HCT116 (cell line): Measurements from ENCODE around the gene AURKAIP1. TPM values are rescaled to one million over a fixed set of nuclear protein-coding genes. Genes with fewer than 3 reads are reported as not detected.

Source experiments
- ATAC-seq: fragments of 200-7000 bp; cut with Tn5 transposase; 2 replicates; pipeline ENCODE4 v1.9.1; 2020; ENCODE audit warnings: mild to moderate bottlenecking, moderate library complexity
- BruUV-seq: library from RNA; stranded (reverse); fragments of 400-500 nt; replicated peaks from 2 replicates; lab custom pipeline; 2021; lab: Mats Ljungman, UMichigan
- CTCF ChIA-PET: fragments of 300-600 bp; sonication (Branson Sonifier 250); formaldehyde crosslinking; loops from one replicate; lab custom pipeline; 2021; ENCODE audit warnings: antibody characterized with exemption; lab: Charles Lee
- POLR2A ChIA-PET: fragments of 300-600, 350-600 bp; sonication (Branson Sonifier 250); formaldehyde crosslinking; loops from one replicate; lab custom pipeline; 2021; ENCODE audit warnings: antibody characterized with exemption; lab: Charles Lee
- RAD21 ChIA-PET, 2 experiments: fragments of 300-600 bp; sonication (Branson Sonifier 250); formaldehyde crosslinking; loops; one replicate each; lab custom pipeline; 2023; ENCODE audit warnings: low total read pairs in 2 of 2; ENCODE audit not compliant: uncharacterized antibody in 2 of 2, unreplicated experiment in 2 of 2, low non-redundant PET in 1 of 2; lab: Charles Lee
- DNase-seq: peaks from one replicate; pipeline ENCODE4 v3.0.0-alpha.2; 2010; ENCODE audit warnings: low read depth, low spot score
- H2AFZ ChIP-seq: fragments of 200-600 bp; shearing (Covaris generic), sonication (generic); 2 replicates; pipeline ENCODE4 v1.6.1; 2017; ENCODE audit warnings: low read depth, mixed run types, mixed read lengths, antibody characterized with exemption, low read length; ENCODE audit not compliant: poor library complexity, severe bottlenecking
- H3K27ac ChIP-seq: 2 replicates; pipeline ENCODE4 v1.5.1; 2012; ENCODE audit warnings: low read depth, low read length
- H3K27me3 ChIP-seq: fragments of 200-600 bp; sonication (generic); 2 replicates; pipeline ENCODE4 v1.6.1; 2016; ENCODE audit warnings: mixed run types, low read length, mixed read lengths; ENCODE audit not compliant: insufficient read depth
- H3K36me3 ChIP-seq, 2 experiments: fragments of 200-500 bp in 1 of 2; fragments of 200-600 bp in 1 of 2; sonication (Bioruptor generic) in 1 of 2; sonication (generic) in 1 of 2; 2 replicates each; pipeline versions ENCODE4 v1.5.1 to v1.6.1; 2014 to 2016; ENCODE audit warnings: low read length in 2 of 2, inconsistent platforms in 1 of 2, mixed read lengths in 1 of 2, mixed run types in 1 of 2; ENCODE audit not compliant: insufficient read depth in 2 of 2, control insufficient read depth in 1 of 2
- H3K4me1 ChIP-seq, 2 experiments: fragments of 200-600 bp in 1 of 2; sonication (generic) in 1 of 2; 2 replicates each; pipeline versions ENCODE4 v1.5.1 to v1.6.1; 2012 to 2017; ENCODE audit warnings: low read length in 2 of 2, inconsistent platforms in 1 of 2, mild to moderate bottlenecking in 1 of 2, mixed read lengths in 1 of 2, mixed run types in 1 of 2, moderate library complexity in 1 of 2; ENCODE audit not compliant: insufficient read depth in 2 of 2, control insufficient read depth in 1 of 2
- H3K4me2 ChIP-seq: fragments of 200-600 bp; sonication (generic); 2 replicates; pipeline ENCODE4 v1.6.1; 2017; ENCODE audit warnings: mixed run types, low read length, mixed read lengths
- H3K4me3 ChIP-seq, 2 experiments: fragments of 200-600 bp in 1 of 2; sonication (generic) in 1 of 2; replicated peaks in 1 of 2; 2 replicates each; pipeline ENCODE4 v1.5.1; 2011 to 2016; ENCODE audit warnings: low read length in 2 of 2, control low read depth in 1 of 2, low read depth in 1 of 2, mild to moderate bottlenecking in 1 of 2, mixed read lengths in 1 of 2, mixed run types in 1 of 2
- H3K79me2 ChIP-seq: fragments of 200-600 bp; sonication (generic); 2 replicates; pipeline ENCODE4 v1.6.1; 2017; ENCODE audit warnings: mild to moderate bottlenecking, mixed run types, low read length, moderate library complexity, mixed read lengths; ENCODE audit not compliant: insufficient read depth
- H3K9ac ChIP-seq: fragments of 200-600 bp; sonication (generic); 2 replicates; pipeline ENCODE4 v1.6.1; 2016; ENCODE audit warnings: low read length, mixed read lengths
- H3K9me2 ChIP-seq: fragments of 200-600 bp; sonication (generic), shearing (Covaris generic); 2 replicates; pipeline ENCODE4 v1.6.1; 2017; ENCODE audit warnings: mixed run types, mild to moderate bottlenecking, moderate library complexity; ENCODE audit not compliant: insufficient read depth
- H3K9me3 ChIP-seq, 2 experiments: fragments of 200-500 bp in 1 of 2; fragments of 200-600 bp in 1 of 2; sonication (Bioruptor generic) in 1 of 2; sonication (generic) in 1 of 2; 2 replicates each; pipeline ENCODE4 v1.6.1; 2014 to 2017; ENCODE audit warnings: low read length in 2 of 2, mixed read lengths in 2 of 2, inconsistent platforms in 1 of 2, low read depth in 1 of 2, mild to moderate bottlenecking in 1 of 2, mixed run types in 1 of 2, moderate library complexity in 1 of 2; ENCODE audit not compliant: control insufficient read depth in 1 of 2, insufficient read depth in 1 of 2
- H4K20me1 ChIP-seq: fragments of 200-600 bp; sonication (generic), shearing (Covaris generic); 2 replicates; pipeline ENCODE4 v1.6.1; 2017; ENCODE audit warnings: mixed run types, mild to moderate bottlenecking, moderate library complexity; ENCODE audit not compliant: insufficient read depth
- CBX3 ChIP-seq: IDR thresholded peaks from 2 replicates; pipeline ENCODE4 v1.6.1; 2012; ENCODE audit warnings: low read depth
- CEBPB ChIP-seq: IDR thresholded peaks from 2 replicates; pipeline ENCODE4 v1.6.1; 2012; ENCODE audit warnings: low read depth
- EGR1 ChIP-seq: IDR thresholded peaks from 2 replicates; pipeline ENCODE4 v1.6.1; 2012; ENCODE audit warnings: low read depth
- ELF1 ChIP-seq: IDR thresholded peaks from 2 replicates; pipeline ENCODE4 v1.6.1; 2012; ENCODE audit warnings: low read depth, borderline replicate concordance
- EZH2 ChIP-seq: fragments of 200-600 bp; sonication (generic); IDR thresholded peaks from 2 replicates; pipeline ENCODE4 v1.6.1; 2017; ENCODE audit warnings: antibody characterized with exemption, mixed run types
- FOSL1 ChIP-seq: IDR thresholded peaks from 2 replicates; pipeline ENCODE4 v1.6.1; 2012; ENCODE audit warnings: low read depth
- POLR2A ChIP-seq: IDR thresholded peaks from 2 replicates; pipeline ENCODE4 v1.7.0; 2011; ENCODE audit warnings: borderline replicate concordance; ENCODE audit not compliant: insufficient read depth, insufficient read length; ENCODE audit errors: extremely low read depth
- POLR2AphosphoS5 ChIP-seq: IDR thresholded peaks from 2 replicates; pipeline ENCODE4 v1.6.1; 2011; ENCODE audit warnings: mild to moderate bottlenecking, low read depth, low read length, moderate library complexity
- RAD21 ChIP-seq: IDR thresholded peaks from 2 replicates; pipeline ENCODE4 v1.6.1; 2012; ENCODE audit warnings: low read depth, mild to moderate bottlenecking
- REST ChIP-seq: IDR thresholded peaks from 2 replicates; pipeline ENCODE4 v1.6.1; 2012; ENCODE audit warnings: low read depth
- SIN3A ChIP-seq: IDR thresholded peaks from 2 replicates; pipeline ENCODE4 v1.6.1; 2012; ENCODE audit warnings: low read depth
- SRF ChIP-seq: IDR thresholded peaks from 2 replicates; pipeline ENCODE4 v1.6.1; 2012; ENCODE audit warnings: low read depth
- TCF7L2 ChIP-seq: IDR thresholded peaks from 2 replicates; pipeline ENCODE4 v1.7.0; 2011; ENCODE audit warnings: borderline replicate concordance, inconsistent platforms; ENCODE audit not compliant: insufficient read depth, insufficient read length; ENCODE audit errors: extremely low read depth
- ZBTB33 ChIP-seq: IDR thresholded peaks from 2 replicates; pipeline ENCODE4 v1.6.1; 2011; ENCODE audit warnings: mild to moderate bottlenecking, low read length, moderate library complexity; ENCODE audit not compliant: insufficient replicate concordance; ENCODE audit errors: extremely low read depth
- ZFX ChIP-seq: fragments of 450-650 bp; IDR thresholded peaks from 2 replicates; pipeline ENCODE4 v1.6.1; 2017
- ZNF274 ChIP-seq: fragments of 200-500 bp; sonication (Bioruptor generic); IDR thresholded peaks from 2 replicates; pipeline ENCODE4 v1.6.1; 2014; ENCODE audit warnings: mild to moderate bottlenecking, low read depth, low read length, inconsistent platforms
- intact Hi-C: fragments of 100-400 bp; cut with micrococcal nuclease; formaldehyde crosslinking; loops from 2 replicates; pipeline ENCODE4 v1.10.0; 2022
- total RNA-seq: library from RNA; stranded (reverse); gene quantifications from one replicate; pipeline ENCODE4 v1.2.1, GENCODE V29; 2021; ENCODE audit not compliant: unreplicated experiment
- TF ChIP-seq, protein P1 (sequence below), 3 experiments: fragments of 200-600 bp in 1 of 3; sonication (generic) in 1 of 3; IDR thresholded peaks in 2 of 3; conservative IDR thresholded peaks in 1 of 3; 2 replicates each; pipeline ENCODE4 v1.5.1; 2012 to 2017; ENCODE audit warnings: low read depth in 2 of 3, low read length in 2 of 3, antibody characterized with exemption in 1 of 3, borderline replicate concordance in 1 of 3, control low read depth in 1 of 3, mild to moderate bottlenecking in 1 of 3, mixed read lengths in 1 of 3, mixed run types in 1 of 3, moderate library complexity in 1 of 3; ENCODE audit not compliant: insufficient read depth in 1 of 3

Gene AURKAIP1
- total RNA-seq, 1 experiment from 2014 or later: 200 TPM

DNA sequence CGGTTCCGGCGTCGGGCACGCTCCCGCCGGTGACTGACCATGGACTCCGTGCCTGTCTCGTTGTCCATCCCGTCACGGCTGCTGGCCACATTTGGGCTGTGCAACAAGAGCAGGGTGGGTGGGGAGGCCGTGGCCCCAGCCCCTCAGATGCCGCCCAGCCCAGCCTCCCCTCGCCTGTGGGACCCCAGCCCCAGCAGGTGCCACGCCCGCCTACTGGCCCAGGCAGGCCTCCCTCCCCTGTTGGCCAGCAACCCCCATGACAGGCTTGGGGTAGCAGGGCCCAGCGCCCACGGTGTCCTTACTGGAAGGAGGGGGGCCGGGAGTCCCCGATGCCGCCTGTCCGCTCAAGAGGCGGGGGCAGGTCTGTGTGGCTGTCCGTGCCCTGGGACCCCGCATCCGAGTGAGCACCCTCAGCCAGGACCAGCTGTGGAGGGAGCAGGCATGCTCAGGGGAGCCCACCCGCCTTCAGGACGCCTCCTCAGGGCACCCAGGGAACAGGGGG, 32.9 kb downstream of the AURKAIP1 start:
- CTCF ChIA-PET: no interaction called here
- Histone ChIP-seq H3K27ac (peak overlapping the region; percentile 100; the same call in 1 of the 2 replicates), H3K9ac (no peak overlapping the region), H3K4me2 (no peak overlapping the region), H3K4me3 (no peak overlapping the region), H3K4me1 (peaks cover 36 to 66% of the 10 kb centered on the region in 2 experiments), H3K36me3 (peaks cover 7 to 35% of the 10 kb centered on the region in 2 experiments; a peak in 3 of 4 replicates), H2AFZ (no peak overlapping the region), H3K9me3 (no peaks in the 10 kb centered on the region), H3K9me2 (no peaks in the 10 kb centered on the region), H4K20me1 (peaks cover 4% of the 10 kb centered on the region; the same call in 1 of the 2 replicates), H3K27me3 (no peaks in the 10 kb centered on the region), H3K79me2 (peaks cover 70% of the 10 kb centered on the region)
- ATAC-seq (no peak), DNase-seq (no peak)
- intact Hi-C loops: loop anchor here (10.0 kb wide), 1 partner anchor 273 kb away; the partner anchor contains the start of gene MIB2
- RAD21 ChIA-PET: no interaction called here
- TF ChIP-seq ELF1: no peak
- TF ChIP-seq SRF: no peak
- TF ChIP-seq, protein P1, sequence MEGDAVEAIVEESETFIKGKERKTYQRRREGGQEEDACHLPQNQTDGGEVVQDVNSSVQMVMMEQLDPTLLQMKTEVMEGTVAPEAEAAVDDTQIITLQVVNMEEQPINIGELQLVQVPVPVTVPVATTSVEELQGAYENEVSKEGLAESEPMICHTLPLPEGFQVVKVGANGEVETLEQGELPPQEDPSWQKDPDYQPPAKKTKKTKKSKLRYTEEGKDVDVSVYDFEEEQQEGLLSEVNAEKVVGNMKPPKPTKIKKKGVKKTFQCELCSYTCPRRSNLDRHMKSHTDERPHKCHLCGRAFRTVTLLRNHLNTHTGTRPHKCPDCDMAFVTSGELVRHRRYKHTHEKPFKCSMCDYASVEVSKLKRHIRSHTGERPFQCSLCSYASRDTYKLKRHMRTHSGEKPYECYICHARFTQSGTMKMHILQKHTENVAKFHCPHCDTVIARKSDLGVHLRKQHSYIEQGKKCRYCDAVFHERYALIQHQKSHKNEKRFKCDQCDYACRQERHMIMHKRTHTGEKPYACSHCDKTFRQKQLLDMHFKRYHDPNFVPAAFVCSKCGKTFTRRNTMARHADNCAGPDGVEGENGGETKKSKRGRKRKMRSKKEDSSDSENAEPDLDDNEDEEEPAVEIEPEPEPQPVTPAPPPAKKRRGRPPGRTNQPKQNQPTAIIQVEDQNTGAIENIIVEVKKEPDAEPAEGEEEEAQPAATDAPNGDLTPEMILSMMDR (IDR thresholded peaks at IDR 0.05 in 2 of 3, conservative IDR thresholded peaks at IDR 0.05 in 1 of 3; ENCODE audit: borderline replicate concordance in 1 of 3, insufficient read depth in 1 of 3, low read depth in 2 of 3, low read length in 2 of 3): no peak
- TF ChIP-seq FOSL1: no peak
- TF ChIP-seq ZBTB33: no peak
- TF ChIP-seq RAD21: no peak
- TF ChIP-seq CBX3: no peak
- no peak for TF ChIP-seq POLR2AphosphoS5
- TF ChIP-seq EZH2: no peak
- TF ChIP-seq SIN3A: no peak
- no peak for TF ChIP-seq ZNF274
- TF ChIP-seq POLR2A: no peak
- TF ChIP-seq TCF7L2: no peak
- no peak for TF ChIP-seq ZFX
- no peak for TF ChIP-seq REST
- no peak for TF ChIP-seq EGR1
- no peak for TF ChIP-seq CEBPB
- BruUV-seq: no TSS peak
- POLR2A ChIA-PET: no interaction called here
